ENCODE data around the gene CFL1.

CFL1 gene

DNA sequence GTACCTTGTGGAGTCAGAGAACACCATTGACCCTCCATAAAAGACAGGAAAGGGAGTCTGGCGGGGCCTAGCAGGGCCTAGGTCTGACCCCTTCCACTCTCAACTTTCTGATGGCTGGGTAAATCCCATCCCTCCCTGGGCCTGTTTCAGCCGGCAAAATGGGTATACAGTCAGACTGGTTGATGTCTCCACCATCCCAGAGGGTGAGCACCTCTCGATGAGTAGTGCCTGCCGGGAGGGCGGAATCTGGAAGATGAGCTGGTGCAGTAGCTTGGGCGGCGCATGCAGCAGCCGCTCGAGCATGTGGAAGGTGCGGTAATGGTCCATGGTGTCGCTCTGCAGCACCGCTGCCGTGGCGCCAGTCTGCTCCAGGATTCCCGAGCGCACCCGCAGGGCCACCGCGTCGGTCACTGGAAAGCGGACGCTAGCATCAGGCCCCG, 29.8 kb upstream of the CFL1 start:
- no peak for DNase-seq

DNA sequence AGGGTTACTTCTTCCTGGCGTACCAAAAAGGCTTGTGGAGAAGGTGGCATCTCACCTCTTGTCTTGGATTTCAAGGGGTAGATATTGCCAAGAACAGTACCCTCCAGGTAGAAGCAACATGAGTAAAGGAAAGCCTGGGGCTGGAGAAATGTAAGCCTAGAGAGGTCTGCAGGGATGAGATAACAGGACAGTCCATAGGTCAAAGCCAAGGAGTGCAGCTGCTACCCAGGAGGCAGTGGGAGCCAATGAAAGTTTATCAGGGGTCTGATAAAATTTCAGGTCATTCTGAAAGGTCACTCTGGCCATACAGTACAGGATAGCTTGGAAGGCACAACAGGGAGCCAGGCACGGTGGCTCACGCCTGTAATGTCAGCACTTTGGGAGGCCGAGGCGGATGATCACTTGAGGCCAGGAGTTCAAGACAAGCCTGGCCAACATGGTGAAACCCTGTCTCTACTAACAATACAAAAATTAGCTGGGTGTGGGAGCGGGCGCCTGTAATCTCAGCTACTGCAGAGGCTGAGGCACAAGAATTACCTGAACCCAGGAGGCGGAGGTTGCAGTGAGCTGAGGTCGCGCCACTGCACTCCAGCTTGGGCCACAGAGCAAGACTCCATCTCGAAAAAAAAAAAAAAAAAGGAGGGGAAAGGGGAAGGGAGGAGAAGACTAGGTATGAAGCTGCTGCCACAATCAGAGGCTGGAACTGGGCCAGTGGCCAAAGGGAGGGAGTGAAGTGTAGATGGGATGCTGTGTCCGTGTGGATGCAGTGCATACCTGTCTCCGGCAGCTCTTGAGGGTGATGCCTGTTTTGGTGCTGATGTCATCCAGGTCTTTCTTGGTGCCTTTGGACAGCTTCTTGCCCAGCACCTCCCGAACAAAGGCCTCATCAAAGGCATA, 29.1 kb upstream of the CFL1 start:
- no peak for DNase-seq

DNA sequence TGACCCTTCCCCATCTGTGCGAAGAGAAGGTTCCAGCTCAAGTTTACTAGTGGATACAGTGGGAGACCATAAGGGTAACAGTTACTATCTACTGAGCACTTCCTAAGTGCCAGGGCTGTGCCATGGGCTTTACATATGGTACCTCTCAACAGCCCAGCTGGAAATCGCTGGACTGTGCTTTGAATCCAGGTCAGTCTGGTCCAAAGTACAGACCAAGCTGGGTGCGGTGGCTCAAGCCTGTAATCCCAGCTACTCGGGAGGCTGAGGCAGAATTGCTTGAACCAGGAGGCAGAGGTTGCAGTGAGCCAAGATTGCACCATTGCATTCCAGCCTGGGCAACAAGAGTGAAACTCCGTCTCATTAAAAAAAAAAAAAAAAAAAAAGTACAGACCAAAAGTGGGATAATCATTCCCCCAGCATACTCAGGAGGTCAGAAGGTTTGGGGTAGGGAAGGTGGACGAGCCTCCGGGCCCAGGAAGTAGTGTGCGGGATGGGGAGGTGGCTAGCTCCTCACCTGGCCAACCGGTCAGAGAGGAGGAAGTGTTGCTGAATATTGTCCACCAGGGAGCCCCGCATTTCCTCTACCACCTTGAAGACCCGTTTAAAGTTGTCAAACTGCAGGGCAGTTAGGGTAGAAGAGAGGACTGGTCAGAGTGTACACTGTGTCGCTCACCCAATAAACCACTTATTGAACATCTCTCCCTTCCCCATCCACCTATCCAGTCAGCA, 28.0 kb upstream of the CFL1 start:
- no peak for DNase-seq

DNA sequence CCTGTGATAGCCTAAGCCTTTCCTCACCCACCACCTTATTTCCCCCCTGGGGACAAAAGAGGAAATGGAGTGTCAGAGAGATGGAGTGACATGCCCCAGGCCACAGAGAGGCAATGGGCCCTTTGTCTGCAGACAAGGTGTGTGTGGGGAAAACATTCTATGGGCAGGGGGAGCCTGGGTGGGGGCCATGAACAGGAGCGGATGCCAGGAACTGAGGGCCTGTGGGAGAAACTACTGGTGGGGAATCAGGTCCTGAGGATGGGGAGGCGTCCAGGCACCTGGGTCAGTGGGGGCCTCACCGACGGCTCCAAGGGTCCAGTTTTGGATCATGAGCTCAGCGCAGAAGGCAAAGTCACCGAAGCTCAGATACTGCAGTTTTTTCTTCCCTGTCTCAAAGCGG, 27.3 kb upstream of the CFL1 start:
- DNase-seq: no peak

DNA sequence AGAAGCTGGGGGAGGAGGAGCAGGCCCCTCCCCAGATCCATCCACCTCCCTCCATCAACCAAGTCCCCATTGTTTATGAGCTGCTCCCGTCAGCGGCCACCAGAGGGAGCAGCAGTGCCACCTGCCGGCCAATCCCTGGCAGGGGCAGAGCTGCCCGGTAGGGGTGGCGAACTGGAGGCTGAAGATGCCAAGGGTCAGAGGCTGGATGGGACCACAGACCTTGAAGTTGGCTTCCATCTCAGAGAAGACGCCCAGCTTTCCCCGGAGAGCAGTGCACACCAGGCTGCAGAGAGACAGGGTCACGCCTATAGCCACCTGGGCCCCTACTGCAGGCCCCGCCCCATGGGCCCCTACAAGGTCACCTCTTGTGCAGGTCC, 26.7 kb upstream of the CFL1 start:
- DNase-seq: no peak

DNA sequence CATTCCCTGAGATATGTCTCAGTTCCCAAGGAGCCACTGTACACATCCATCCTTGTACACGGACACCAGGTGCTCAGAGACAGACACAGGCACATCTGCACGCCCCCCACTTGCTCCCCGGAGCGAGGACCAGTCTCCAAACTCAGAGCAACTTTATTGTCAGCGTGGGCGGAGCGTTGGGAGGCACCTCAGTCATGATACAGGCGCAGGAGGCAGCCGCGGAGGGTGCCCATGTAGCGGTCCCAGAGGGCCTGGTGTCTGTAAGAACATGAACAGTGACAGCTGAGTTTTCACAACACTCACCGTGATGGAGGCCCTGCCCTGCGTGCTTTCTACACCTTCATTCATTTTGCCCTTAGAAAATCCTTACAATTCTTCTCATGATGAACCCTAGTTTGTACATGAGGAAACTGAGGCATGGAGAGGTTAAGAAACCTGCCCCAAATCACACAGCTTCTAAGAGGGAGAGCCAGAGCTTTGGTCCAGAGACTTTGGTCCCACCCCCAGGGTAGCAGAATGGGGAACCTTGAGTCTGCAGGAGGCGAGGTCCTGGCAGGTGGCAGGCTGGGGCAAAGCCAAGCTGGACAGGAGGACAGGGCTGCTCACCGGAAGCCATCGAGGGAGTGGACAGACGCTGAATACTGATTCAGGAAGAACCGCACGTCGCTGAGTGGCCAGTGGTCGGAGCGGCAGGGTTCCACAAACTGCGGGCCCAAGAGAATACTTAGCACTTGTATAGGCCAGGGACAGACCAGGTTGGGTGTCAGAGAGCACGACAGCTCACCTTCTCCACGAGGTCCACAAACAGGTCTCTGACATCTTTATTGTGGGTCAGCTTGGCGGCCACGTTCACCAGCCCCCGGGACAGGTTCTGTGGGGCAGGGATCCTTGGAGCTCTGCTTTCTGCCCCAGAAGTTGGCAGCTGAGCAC, 26.1 kb upstream of the CFL1 start:
- no peak for DNase-seq

DNA sequence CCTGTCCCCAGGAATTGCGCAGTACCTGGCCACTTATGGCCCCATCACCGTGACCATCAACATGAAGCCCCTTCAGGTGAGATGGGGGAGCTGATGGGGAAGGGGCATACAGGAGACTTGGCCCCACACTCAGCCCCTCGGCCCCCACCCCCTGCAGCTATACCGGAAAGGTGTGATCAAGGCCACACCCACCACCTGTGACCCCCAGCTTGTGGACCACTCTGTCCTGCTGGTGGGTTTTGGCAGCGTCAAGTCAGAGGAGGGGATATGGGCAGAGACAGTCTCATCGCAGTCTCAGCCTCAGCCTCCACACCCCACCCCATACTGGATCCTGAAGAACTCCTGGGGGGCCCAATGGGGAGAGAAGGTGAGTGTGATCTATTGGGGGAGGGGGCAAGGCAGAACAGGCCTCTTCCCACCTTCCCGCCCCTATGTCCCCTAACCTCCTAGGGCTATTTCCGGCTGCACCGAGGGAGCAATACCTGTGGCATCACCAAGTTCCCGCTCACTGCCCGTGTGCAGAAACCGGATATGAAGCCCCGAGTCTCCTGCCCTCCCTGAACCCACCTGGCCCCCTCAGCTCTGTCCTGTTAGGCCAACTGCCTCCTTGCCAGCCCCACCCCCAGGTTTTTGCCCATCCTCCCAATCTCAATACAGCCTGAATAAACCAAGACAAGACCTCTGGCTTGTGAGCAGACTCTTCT, 25.2 kb upstream of the CFL1 start:
- no peak for DNase-seq

DNA sequence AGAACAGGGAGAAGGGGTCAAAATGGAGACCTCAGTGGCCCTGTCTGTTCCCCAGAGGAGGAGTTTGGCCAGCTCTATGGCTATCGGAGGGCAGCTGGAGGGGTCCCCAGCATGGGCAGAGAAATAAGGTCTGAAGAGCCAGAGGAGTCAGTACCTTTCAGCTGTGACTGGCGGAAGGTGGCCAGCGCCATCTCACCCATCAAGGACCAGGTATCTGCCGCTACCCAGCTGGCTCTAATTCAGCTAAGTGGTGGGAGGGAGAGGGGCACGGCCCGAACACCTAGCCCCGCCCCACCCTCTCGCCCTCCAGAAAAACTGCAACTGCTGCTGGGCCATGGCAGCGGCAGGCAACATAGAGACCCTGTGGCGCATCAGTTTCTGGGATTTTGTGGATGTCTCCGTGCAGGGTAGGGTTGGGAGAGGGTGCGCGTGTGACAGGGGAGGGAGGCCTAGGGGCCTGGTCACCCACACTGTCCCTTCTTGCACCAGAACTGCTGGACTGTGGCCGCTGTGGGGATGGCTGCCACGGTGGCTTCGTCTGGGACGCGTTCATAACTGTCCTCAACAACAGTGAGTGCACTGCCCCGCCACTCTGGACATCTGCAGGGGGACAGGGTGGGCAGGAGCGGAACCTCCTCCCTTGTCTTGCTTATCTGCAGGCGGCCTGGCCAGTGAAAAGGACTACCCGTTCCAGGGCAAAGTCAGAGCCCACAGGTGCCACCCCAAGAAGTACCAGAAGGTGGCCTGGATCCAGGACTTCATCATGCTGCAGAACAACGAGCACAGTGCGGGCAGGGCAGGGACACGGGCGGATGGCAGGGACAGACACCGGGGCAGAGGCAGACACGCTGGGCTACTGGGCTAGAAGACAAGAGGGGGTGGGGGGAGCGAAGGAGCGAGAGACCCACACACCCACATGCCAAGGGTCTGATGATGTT, 24.4 kb upstream of the CFL1 start:
- DNase-seq: no peak

DNA sequence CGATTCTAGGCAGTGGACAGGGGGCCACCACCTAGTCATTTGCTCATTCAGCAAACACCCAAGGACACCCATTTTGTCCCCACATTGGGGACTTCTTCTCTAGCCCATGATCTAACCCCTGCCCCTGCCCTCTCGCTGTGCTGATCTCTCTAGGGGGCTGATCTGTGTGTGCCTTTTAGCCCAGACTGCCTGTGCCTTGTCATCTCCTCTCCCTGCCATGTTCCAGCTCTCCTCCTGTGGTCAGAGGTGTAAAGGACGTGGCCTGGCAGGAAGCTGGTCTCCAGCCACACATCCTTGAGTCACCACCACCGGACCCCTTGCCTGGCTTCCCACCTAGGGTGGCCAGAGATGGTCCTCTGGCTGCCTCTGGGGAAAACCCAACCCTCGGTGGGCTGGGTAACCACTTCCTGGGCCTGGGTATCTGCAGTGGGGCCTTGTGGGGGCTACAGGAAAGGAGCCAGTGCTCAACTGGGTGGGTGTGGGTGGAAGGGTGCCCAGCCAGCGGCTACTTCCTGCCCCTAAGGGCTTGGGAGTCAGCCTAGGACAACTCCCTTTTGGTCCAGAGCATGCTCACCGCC, 23.0 kb upstream of the CFL1 start:
- DNase-seq: no peak

DNA sequence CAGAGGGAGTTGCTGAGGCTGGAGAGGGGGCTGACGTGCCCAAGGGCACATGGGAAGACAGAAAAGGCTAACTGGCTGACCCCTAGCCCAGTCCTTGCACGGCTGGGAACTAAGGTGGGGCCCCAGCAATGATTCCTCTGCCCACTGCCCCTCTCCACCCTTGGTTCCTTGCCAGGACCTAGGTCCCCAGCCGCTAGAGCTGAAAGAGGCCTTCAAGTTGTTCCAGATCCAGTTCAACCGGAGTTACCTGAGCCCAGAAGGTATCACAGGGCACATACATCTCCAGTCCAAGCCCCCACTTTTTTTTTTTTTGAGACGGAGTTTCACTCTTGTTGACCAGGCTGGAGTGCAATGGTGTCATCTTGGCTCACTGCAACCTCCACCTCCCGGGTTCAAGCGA, 22.0 kb upstream of the CFL1 start:
- DNase-seq: no peak

DNA sequence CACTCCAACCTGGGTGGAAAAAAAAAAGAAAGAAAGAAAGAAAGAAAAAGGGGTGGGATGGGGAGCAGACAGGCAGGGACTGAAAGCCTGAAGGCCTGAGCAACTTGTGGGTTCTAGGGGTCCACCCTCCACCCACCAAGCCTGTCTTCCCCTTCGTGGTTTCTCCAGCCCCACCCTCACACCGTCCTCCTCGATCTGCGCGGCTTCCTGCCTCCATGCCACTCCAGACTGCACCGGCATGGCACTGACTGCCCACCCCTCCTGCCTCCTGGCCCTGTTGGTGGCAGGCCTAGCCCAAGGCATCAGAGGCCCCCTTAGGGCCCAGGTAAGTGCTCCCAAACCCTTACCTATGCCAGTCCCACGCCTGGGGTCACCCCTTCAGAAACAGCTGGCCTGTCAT, 21.6 kb upstream of the CFL1 start, which contains the start of gene CTSW:
Gene CTSW (plus strand): TSS at position 221 of the 400 bp plus-strand sequence. CDS start 18 bp downstream, at position 239.
- no peak for DNase-seq

DNA sequence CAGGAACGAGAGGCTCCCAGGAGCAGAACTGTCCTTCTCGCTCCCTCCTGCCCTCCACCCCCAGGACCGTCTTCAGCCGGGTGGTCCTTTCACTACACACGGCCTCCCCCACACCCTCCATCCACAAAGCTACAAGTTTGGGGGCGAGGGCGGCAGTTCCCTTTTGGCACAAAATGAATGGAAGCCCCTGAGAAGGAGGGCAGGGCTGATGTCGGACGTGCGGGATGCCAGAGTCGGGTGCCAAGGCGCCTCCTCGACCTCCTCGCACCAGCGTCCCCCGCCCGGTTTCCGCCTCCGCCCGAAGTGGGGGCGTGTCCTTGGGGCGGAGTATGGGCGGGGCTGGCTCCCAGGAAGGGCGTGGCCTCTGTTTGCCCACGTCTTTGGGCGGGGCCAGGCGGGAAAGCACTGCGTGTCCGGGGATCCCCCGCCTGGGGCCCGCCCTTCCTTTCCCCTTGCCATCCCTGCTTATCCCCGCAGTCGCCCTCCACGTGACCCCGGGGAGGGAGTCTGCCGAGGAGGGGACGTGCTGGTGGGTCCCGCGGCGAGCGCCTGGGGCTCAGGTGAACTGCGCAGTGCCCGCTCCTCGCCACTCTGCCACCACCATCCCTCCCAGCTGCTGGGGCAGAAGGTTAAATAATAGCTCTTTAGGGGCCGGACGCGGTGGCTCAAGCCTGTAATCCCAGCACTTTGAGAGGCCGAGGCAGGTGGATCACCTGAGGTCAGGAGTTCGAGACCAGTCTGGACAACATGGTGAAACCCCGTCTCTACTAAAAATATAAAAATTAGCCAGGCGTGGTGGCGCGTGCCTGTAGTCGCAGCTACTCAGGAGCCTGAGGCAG, 15.6 kb upstream of the CFL1 start:
- DNase-seq: no peak

DNA sequence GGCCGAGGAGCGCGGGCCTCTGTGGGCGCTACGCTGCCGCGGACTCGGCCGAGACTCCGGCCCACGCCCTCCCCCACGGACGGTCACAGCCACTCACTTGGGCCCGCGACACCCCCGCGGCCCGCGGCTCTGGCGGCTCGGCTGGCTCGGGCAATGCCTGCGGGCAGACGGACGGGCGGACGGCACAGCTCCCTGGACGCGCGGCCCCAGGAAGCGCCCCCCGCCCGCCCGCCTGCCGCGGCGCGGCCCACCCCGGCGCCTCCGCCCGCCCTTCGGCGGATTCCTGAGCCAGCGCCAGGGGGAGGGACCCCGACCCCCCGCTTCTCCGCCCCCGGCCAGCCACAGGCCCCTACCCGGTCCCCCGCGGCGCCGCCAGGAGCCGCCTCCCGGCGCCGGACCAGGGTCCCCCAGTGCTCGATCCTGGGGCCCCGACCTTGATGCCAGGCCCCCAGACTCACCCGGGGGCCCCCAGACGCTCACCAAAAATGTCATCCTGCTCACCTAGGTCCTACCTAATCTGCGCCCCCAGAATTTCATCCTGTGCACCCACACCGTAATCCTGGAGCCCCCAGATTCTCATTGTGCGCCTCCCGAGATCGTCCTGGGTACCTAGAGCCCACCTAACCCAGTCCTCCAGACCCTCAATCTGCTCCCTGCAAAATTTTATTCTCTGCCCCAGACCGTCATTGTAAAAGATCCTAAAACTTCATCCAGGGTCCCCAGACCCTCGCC, 14.8 kb upstream of the CFL1 start, which contains the start of gene EFEMP2:
Gene EFEMP2 (minus strand): TSS at position 215 of the 732 bp plus-strand sequence. CDS start 446 bp downstream, outside the sequence.
- no peak for DNase-seq

DNA sequence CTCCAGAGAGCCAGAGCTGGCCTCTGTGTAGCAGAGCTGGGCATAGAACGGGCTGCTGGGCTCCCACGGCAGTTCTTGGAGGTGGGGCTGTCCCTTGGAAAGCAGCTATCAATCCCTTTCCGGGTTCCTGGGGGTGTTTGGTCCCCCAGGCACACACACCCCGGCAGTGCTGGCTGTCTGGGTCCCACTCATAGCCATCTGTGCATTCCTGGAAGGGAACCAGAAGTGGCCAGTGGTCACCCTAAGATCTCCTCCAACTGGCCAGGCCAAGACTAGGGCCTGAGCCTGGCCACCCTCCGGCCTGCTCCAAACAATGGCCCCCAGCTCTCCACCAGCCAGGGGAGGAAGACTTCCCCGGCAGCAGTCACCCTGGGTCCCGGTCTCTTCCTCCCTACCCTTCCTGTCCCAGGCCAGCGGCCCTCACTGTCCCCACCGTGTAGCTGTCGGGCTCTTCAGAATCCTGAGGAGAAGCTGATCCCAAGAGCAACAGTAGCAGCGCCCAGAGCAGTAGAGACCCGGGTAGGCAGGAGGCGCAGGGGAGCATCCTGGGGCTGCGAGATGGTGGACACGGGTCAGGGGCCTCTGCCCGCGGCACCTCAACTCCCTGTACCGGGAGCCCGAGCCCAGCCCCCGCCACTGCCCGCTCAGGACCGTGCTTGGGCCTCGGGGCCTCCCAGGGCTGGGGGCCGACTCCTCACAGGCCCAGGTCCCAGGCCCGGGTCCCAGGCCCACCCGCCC, 14.0 kb upstream of the CFL1 start:
- no peak for DNase-seq

DNA sequence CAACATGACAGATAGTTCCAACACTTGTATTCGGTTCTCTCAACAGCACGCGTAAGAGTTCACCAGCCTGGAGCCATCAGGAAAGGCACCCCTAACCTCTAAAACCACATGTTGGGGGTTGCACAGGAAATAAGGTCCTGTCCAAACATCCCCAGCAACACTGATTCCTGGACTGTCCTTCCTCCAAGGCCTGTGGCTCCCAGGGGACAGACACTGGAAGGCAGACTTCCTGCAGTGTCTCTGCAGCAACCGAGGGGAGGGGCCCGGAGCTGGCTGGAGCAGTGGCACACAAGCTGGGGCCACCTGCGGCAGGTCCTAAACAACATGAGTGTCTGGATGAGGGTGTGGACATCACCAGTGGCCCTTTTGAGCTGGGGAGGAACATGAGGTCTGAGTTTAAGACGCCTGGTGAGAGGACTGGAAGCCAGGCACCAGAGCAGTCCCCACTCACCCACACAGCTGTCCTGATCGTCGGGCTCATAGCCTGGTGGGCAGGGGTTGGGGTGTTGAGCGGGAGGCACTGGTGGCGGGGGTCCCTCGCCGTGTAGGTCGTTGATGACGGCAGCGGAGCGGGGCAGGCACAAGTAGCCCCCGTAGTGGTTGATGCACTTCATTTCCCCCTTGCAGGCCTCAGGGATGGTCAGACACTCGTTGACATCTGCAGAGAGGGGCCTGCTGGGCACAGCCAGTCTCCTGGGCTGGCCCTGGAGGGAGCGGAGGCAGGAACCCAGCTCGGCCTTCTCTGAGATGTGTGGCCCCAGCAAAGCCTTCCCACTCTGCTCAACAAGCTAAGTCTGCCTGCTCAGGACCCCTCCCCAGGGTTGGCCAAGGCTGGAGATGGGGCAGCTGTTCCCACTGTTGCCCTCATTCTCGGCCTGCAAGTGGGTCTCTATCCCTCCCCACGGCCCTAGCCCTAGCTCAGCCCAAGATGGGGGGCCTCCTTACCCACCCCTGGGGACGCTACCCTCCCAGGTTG, 13.0 kb upstream of the CFL1 start:
- DNase-seq: no peak

DNA sequence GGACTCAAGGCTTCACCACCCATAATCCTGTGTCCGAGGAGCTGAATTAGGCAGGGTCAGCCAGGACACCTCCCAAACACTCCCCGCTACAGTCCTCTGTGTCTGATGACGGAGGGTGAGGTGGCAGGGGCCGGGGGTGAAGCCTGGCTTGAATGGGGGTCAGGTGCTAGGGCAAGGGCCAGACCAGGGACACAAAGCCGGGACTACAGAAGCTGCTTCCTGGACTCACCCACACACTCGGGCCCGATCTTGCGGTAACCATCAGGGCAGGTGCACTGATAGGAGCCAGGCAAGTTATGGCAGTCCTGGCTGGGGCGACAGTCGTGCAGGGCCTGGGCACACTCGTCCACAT, 12.3 kb upstream of the CFL1 start:
- no peak for DNase-seq
